Measurements from ENCODE around the gene MT1M. TPM values are rescaled to one million over a fixed set of nuclear protein-coding genes. Genes with fewer than 3 reads are reported as not detected.

Gene MT1M
- total and polyA plus RNA-seq, 2 of the 8 experiments (the other 6 are each of a cell fraction or from before 2014, with no cell fraction given): 2.1 TPM; not detected in 1

- Histone ChIP-seq H3K23ac (ENCODE audit: insufficient read length) (no peak overlapping the region), H4K20me1 (replicated peaks in 1 of 2; ENCODE audit: control insufficient read depth in 1 of 2, insufficient read depth in 2 of 2, low read length in 2 of 2) (peaks cover 2 to 4% of the 10 kb centered on the region in 2 experiments), H3K27me3 (replicated peaks in 1 of 4; ENCODE audit: control insufficient read depth in 3 of 4, extremely low read depth in 1 of 4, insufficient read depth in 3 of 4, low read length in 3 of 4) (peaks cover 17 to 34% (median 30%) of the 10 kb centered on the region in 4 experiments), H3K23me2 (ENCODE audit: low read depth, low read length) (peaks cover 8% of the 10 kb centered on the region; the same call in 1 of the 2 replicates), H3K79me1 (ENCODE audit: low read depth, low read length) (no peaks in the 10 kb centered on the region), H2BK12ac (ENCODE audit: low read depth, low read length) (no peak overlapping the region), H3K14ac (ENCODE audit: insufficient read length) (no peak overlapping the region), H2AFZ (ENCODE audit: low read length) (no peak overlapping the region), H3K4ac (replicated peaks; ENCODE audit: insufficient read length, low read depth, low read length) (no peak overlapping the region), H2BK120ac (replicated peaks; ENCODE audit: low read depth, low read length) (no peak overlapping the region), H4K5ac (ENCODE audit: insufficient read length, low read depth, low read length) (no peak overlapping the region), H3K4me3 (ENCODE audit: extremely low read depth in 1 of 4, insufficient read depth in 2 of 4, low read depth in 3 of 4, low read length in 4 of 4) (no peak overlapping the region), H3K18ac (ENCODE audit: extremely low read depth, low read length) (no peak overlapping the region), H3K56ac (replicated peaks; ENCODE audit: insufficient read length, low read depth, low read length) (no peak overlapping the region), H3K4me1 (replicated peaks in 1 of 4; ENCODE audit: control insufficient read depth in 3 of 4, insufficient read depth in 4 of 4, low read length in 3 of 4) (peaks cover 0 to 13% (median 4%) of the 10 kb centered on the region in 4 experiments; a peak in 5 of 7 replicates), H3K9me3 (ENCODE audit: insufficient read depth in 2 of 2, low read depth in 1 of 2, low read length in 1 of 2) (no peaks in the 10 kb centered on the region), H3K79me2 (ENCODE audit: control insufficient read depth in 1 of 2, insufficient read depth in 2 of 2, low read length in 2 of 2) (no peaks in the 10 kb centered on the region), H2BK5ac (ENCODE audit: low read depth, low read length) (no peak overlapping the region), H2AK5ac (ENCODE audit: low read depth, low read length) (no peak overlapping the region), H4K8ac (ENCODE audit: extremely low read depth, insufficient read depth, low read length) (no peak overlapping the region), H3K9ac (replicated peaks in 1 of 4; ENCODE audit: extremely low read depth in 1 of 4, low read depth in 3 of 4, low read length in 3 of 4) (no peak overlapping the region), H2BK15ac (ENCODE audit: low read length) (no peak overlapping the region), H3K4me2 (ENCODE audit: insufficient read depth in 1 of 2, low read depth in 2 of 2, low read length in 2 of 2) (no peak overlapping the region), H3K27ac (ENCODE audit: low read depth, low read length) (no peak overlapping the region), H2BK20ac (ENCODE audit: low read length) (no peak overlapping the region), H3K36me3 (ENCODE audit: control insufficient read depth in 2 of 4, insufficient read depth in 4 of 4, low read length in 3 of 4) (no peaks in the 10 kb centered on the region), H4K91ac (replicated peaks; ENCODE audit: insufficient read length, low read length) (no peak overlapping the region)
- FAIRE-seq: no peak
- ChIA-PET CTCF (ENCODE audit: partially characterized antibody) (interaction anchor here (3.3 kb wide), 1 partner anchor 11 kb away, joined by 25 read pairs; no protein-coding TSS in a partner anchor), POLR2A (ENCODE audit: partially characterized antibody) (interaction anchor here (1.4 kb wide), 1 partner anchor 82 kb away, joined by 3 read pairs; no protein-coding TSS in a partner anchor)
- DNase-seq (ENCODE audit: low read depth in 1 of 2, low spot score in 2 of 2): no peak
- WGBS, 2 experiments (ENCODE audit: extremely low coverage in 1 of 2, insufficient coverage in 1 of 2, insufficient read length in 1 of 2, insufficient replicate concordance in 2 of 2, low coverage in 1 of 2, low lambda C conversion rate in 2 of 2, missing lambda C conversion rate in 1 of 2): 79% methylated on average over 6 of the region's 6 CpGs; no CpG with 5 or more reads in 1 of the 2 experiments
- TF ChIP-seq JUND (IDR thresholded peaks at IDR 0.05; ENCODE audit: low read length): no peak
- TF ChIP-seq SP1 (IDR thresholded peaks at IDR 0.05; ENCODE audit: low read depth, low read length): no peak
Observed at GRCh38 chr16:56593573-56594291, 38.7 kb upstream of the MT1M start.

All from H1 (cell line).